Esophagus squamous epithelium (tissue), 4 donors: ENCODE data around the gene DCUN1D1.

Experiments
- POLR2A ChIP-seq, 4 donors: fragments of 450-650 bp; IDR thresholded peaks; one replicate each; pipeline ENCODE4 v1.6.1; 2017; ENCODE audit warnings: antibody characterized with exemption in 4 of 4, mild to moderate bottlenecking in 4 of 4, moderate library complexity in 3 of 4
- TF ChIP-seq, protein P1 (sequence below), 6 experiments: fragments of 450-650 bp in 4 of 6; fragments of 200-600 bp in 2 of 6; sonication (generic) in 2 of 6; IDR thresholded peaks; one replicate each; pipeline ENCODE4 v1.5.1; 2016 to 2019; ENCODE audit warnings: antibody characterized with exemption in 6 of 6, mild to moderate bottlenecking in 4 of 6, moderate library complexity in 4 of 6

GRCh38 chr3:182971637-182972036 lies 8.7 kb downstream of the DCUN1D1 start:
- TF ChIP-seq, protein P1, sequence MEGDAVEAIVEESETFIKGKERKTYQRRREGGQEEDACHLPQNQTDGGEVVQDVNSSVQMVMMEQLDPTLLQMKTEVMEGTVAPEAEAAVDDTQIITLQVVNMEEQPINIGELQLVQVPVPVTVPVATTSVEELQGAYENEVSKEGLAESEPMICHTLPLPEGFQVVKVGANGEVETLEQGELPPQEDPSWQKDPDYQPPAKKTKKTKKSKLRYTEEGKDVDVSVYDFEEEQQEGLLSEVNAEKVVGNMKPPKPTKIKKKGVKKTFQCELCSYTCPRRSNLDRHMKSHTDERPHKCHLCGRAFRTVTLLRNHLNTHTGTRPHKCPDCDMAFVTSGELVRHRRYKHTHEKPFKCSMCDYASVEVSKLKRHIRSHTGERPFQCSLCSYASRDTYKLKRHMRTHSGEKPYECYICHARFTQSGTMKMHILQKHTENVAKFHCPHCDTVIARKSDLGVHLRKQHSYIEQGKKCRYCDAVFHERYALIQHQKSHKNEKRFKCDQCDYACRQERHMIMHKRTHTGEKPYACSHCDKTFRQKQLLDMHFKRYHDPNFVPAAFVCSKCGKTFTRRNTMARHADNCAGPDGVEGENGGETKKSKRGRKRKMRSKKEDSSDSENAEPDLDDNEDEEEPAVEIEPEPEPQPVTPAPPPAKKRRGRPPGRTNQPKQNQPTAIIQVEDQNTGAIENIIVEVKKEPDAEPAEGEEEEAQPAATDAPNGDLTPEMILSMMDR (IDR thresholded peaks at IDR 0.05) = no peak
- no peak for TF ChIP-seq POLR2A (IDR thresholded peaks at IDR 0.05)
